GM12872 (cell line): ENCODE measurements around the gene AMIGO1.

Experiments used
- TF ChIP-seq, protein P1 (sequence below): IDR thresholded peaks from 3 replicates; pipeline ENCODE4 v1.5.1; 2011; ENCODE audit warnings: low read depth, mild to moderate bottlenecking, low read length, moderate library complexity; ENCODE audit not compliant: insufficient read depth

AMIGO1 gene

GRCh38 chr1:109477821-109478220 is 31.7 kb downstream of the AMIGO1 start:
- TF ChIP-seq, protein P1, sequence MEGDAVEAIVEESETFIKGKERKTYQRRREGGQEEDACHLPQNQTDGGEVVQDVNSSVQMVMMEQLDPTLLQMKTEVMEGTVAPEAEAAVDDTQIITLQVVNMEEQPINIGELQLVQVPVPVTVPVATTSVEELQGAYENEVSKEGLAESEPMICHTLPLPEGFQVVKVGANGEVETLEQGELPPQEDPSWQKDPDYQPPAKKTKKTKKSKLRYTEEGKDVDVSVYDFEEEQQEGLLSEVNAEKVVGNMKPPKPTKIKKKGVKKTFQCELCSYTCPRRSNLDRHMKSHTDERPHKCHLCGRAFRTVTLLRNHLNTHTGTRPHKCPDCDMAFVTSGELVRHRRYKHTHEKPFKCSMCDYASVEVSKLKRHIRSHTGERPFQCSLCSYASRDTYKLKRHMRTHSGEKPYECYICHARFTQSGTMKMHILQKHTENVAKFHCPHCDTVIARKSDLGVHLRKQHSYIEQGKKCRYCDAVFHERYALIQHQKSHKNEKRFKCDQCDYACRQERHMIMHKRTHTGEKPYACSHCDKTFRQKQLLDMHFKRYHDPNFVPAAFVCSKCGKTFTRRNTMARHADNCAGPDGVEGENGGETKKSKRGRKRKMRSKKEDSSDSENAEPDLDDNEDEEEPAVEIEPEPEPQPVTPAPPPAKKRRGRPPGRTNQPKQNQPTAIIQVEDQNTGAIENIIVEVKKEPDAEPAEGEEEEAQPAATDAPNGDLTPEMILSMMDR: no peak

- TF ChIP-seq, protein P1: no peak
Measured at GRCh38 chr1:109476825-109477224, 32.7 kb downstream of the AMIGO1 start.

DNA sequence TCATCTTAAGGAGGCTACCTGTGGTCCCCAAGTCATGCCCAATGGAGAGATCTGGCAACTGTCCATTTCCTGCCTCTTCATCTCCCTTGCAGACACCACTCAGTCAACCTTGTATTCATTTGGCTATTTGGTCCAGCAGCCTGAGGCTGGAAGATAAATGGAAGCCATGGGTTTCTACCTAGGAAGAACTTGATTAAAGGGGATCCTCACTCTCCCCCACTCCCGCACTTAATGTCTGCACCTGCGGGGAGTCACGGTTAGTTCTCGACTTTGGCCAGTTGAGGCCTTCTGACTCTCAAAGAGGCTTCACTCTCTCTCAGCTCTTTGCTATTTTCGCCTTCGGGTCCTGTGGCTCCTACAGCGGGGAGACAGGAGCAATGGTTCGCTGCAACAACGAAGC is 34.3 kb downstream of the AMIGO1 start:
- TF ChIP-seq, protein P1: no peak

GRCh38 chr1:109474697-109475096 is 34.8 kb downstream of the AMIGO1 start:
- TF ChIP-seq, protein P1: no peak

GRCh38 chr1:109472779-109473178 is 36.7 kb downstream of the AMIGO1 start:
- TF ChIP-seq, protein P1: no peak

DNA sequence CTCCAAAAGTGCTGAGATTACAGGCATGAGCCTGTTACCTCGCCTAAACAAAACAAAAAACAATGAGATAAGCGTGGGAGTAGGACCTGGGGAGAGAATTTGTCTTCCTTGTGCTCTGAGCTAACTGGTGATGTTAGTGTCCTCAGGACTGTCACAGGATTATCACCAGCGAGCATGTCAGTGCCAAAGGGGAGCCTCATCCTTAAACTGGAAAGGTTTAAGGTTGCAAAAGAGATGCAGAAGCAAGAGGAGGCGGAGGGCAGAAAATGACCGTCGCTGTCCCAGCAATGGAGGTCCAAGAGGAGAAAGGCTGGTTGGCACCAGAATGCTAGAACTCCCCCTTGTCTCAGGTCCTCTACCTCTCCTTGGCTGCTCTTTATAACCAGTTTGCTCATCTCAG is 39.3 kb downstream of the AMIGO1 start:
- TF ChIP-seq, protein P1: no peak

DNA sequence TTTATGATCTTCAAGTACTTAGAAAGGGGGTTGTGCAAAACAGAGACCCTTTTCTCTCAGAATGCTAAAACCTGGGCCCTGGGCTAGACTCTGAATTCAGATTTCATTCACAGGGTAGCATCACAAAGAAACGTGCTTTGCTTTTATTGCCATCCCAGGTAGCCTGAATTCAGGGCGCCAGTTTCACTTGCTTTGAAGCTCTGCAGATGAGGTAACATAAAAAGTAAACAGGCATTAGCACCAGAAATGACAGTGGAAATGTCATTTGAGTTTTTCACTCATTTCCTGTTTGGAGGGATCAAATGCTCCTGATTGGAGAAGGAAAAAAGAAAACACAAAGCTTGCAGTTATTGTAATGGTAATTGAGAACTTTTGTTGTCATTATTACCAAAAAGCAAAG is 40.6 kb downstream of the AMIGO1 start:
- TF ChIP-seq, protein P1: no peak

GRCh38 chr1:109468061-109468460 is 41.5 kb downstream of the AMIGO1 start:
- TF ChIP-seq, protein P1: no peak
